ENCODE measurements around the gene RBPMS2.

DNA sequence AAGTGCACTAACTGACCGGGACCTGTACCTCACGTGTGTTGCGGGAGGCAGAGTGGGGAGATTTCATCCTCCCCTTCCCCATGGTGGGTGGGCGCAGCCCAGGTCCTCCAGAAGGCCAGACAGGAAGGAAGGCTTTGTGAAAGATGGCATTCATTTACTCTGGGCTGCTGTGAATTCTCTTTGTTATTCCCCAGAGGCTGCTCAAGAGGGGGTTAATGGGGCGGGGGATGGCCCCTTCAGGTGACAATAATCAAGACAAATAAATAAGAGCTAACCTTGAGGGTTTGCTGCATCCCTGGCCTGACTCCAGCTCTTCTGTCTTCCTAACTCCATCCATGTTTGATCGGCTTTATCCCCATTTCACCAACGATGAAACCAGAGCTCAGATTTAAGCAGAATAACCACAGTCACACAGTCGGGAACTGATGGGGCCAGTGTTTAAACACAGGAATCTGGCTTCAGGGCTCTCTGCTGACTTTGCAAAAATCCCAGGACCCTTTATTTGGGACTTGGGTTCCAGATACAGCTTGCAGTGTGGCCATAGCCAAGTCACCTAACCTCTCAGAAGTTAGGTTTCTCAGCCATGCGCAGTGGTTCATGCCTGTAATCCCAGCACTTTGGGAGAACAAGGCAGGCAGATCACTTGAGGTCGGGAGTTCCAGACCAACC, 33.5 kb upstream of the RBPMS2 start:
- no peak for TF ChIP-seq CTCF (IDR thresholded peaks at IDR 0.05)
- TF ChIP-seq POLR2AphosphoS5 (IDR thresholded peaks at IDR 0.05) = no peak
- no peak for TF ChIP-seq POLR2A (IDR thresholded peaks at IDR 0.05)
- no peak for TF ChIP-seq EP300 (IDR thresholded peaks at IDR 0.05; ENCODE audit: low read depth)
